Measurements from ENCODE around the gene NPIPB2.

DNA sequence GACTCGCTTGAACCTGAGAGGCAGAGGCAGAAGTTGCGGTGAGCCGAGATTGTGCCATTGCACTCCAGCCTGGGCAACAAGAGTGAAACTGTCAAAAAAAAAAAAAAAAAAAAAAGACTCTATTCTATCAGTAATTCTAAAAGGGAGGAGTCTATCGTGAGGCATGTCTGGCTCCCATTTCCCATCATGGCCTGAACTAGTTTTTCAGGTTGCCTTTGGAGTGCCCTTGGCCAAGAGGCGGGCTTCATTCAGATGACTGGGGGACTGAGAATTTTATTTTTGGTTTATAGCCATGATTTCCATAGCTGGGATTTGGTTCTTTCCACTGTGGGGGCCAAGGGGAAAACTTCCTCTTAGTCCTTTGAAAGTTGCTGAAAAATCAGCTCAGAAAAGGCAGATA is 31.2 kb upstream of the NPIPB2 start:
- TF ChIP-seq, protein P1, sequence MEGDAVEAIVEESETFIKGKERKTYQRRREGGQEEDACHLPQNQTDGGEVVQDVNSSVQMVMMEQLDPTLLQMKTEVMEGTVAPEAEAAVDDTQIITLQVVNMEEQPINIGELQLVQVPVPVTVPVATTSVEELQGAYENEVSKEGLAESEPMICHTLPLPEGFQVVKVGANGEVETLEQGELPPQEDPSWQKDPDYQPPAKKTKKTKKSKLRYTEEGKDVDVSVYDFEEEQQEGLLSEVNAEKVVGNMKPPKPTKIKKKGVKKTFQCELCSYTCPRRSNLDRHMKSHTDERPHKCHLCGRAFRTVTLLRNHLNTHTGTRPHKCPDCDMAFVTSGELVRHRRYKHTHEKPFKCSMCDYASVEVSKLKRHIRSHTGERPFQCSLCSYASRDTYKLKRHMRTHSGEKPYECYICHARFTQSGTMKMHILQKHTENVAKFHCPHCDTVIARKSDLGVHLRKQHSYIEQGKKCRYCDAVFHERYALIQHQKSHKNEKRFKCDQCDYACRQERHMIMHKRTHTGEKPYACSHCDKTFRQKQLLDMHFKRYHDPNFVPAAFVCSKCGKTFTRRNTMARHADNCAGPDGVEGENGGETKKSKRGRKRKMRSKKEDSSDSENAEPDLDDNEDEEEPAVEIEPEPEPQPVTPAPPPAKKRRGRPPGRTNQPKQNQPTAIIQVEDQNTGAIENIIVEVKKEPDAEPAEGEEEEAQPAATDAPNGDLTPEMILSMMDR (IDR thresholded peaks at IDR 0.05), result no peak
- no peak for TF ChIP-seq POLR2A (IDR thresholded peaks at IDR 0.05)
